ENCODE measurements around the gene SHC2.

Gene SHC2

GRCh38 chr19:406971-407510, 53.8 kb downstream of the SHC2 start:
- Histone ChIP-seq H3K27me3 (ENCODE audit: insufficient read depth, low read length) (peaks cover 14% of the 10 kb centered on the region), H3K9ac (ENCODE audit: low read depth, low read length) (no peak overlapping the region), H3K27ac (ENCODE audit: low read depth, low read length) (no peak overlapping the region), H3K4me1 (ENCODE audit: insufficient read depth, low read length) (peaks cover 13% of the 10 kb centered on the region), H3K4me3 (ENCODE audit: low read length) (no peak overlapping the region), H3K9me3 (ENCODE audit: insufficient read depth, low read depth, low read length) (no peaks in the 10 kb centered on the region), H3K36me3 (ENCODE audit: insufficient read depth, low read length) (no peaks in the 10 kb centered on the region)
- 91% methylated on average over 48 of the region's 48 CpGs for WGBS

DNA sequence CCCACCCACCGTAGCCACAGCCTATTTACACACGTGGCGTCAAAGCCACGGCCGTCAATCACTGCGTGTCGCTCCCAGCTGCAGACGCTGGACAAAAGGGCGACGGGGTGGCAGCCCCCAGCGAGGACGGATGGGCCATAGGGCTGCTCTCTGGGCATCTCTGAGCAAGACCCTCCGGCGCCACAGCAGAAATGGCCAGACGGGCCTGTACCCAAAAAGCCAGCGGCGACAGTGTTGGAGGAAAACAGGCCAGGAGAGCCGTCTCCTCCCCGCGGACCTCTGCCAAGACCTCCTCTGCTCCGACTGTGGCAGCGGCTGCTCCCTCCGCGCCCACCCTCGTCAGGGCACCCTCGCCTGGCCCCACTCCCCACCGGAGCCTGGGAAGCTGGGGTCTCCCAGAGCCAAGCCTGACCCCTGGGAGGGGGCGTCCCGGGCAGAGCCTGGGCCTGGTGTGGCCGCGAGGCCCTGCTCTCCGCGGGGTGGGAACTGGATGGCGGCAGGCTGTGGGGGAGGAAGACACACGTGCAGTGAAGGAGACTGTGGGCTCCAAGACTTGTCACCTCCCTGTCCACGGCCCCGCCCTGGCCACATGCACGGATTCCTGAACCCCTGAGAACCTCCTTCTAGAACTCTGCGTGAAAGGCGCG, 54.6 kb downstream of the SHC2 start:
- no peak overlapping the region for H3K9ac ChIP-seq (ENCODE audit: low read depth, low read length)
- WGBS: 92% methylated on average over 41 of the region's 41 CpGs

DNA sequence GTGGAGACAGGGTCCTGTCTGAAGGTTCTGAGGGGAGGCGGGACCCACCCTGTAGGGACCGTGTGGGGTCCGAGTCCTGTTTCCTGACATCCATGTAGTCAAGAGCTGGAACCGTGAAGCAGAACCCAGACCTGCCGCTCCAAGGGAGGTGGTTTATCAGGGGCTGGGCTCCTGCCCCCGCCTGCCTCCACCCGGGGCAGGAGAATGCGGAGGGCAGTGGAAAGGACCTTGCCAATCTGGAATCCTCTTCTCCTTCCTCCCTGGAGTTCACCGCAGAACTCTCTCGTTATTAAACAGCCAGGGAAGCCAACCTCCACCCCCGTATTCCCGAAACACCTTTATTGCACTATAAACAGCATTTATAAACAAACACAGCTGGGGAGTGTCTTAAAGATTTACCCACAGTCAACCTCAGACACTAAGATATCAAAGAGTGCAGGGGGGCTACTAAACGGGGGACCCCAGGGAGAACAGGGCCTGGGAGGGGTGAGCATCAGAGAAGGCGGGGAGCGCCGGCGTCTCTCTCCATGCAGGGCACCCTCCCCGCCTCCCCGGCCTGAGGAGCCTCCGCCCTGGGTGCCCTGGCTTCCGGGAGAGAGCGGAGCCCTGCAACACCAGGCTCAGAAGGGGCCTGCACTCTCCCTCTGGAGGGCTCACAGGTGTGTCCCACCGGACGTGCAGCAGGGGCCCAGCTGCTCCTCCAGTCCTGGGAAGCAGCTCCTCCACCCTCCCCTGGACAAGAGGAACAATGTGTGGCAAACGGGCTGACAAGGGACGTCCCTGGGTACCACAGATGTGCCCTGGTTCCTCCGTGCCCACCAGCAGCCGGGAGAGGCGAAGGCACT, 55.5 kb downstream of the SHC2 start:
- Histone ChIP-seq H3K4me1 (ENCODE audit: insufficient read depth, low read length) (peaks cover 7% of the 10 kb centered on the region), H3K27ac (ENCODE audit: low read depth, low read length) (no peak overlapping the region), H3K27me3 (ENCODE audit: insufficient read depth, low read length) (peaks cover 13% of the 10 kb centered on the region), H3K9me3 (ENCODE audit: insufficient read depth, low read depth, low read length) (no peaks in the 10 kb centered on the region), H3K4me3 (ENCODE audit: low read length) (no peak overlapping the region), H3K9ac (ENCODE audit: low read depth, low read length) (no peak overlapping the region), H3K36me3 (ENCODE audit: insufficient read depth, low read length) (no peaks in the 10 kb centered on the region)
- WGBS: 83% methylated on average over 29 of the region's 29 CpGs

More for the DNA sequence above, 54.6 kb downstream of the SHC2 start:
- peaks cover 7% of the 10 kb centered on the region for H3K4me1 ChIP-seq (ENCODE audit: insufficient read depth, low read length)
- H3K4me3 ChIP-seq (ENCODE audit: low read length): no peak overlapping the region
- H3K36me3 ChIP-seq (ENCODE audit: insufficient read depth, low read length): no peaks in the 10 kb centered on the region
- peaks cover 14% of the 10 kb centered on the region for H3K27me3 ChIP-seq (ENCODE audit: insufficient read depth, low read length)
- H3K27ac ChIP-seq (ENCODE audit: low read depth, low read length): no peak overlapping the region
- H3K9me3 ChIP-seq (ENCODE audit: insufficient read depth, low read depth, low read length): no peaks in the 10 kb centered on the region

DNA sequence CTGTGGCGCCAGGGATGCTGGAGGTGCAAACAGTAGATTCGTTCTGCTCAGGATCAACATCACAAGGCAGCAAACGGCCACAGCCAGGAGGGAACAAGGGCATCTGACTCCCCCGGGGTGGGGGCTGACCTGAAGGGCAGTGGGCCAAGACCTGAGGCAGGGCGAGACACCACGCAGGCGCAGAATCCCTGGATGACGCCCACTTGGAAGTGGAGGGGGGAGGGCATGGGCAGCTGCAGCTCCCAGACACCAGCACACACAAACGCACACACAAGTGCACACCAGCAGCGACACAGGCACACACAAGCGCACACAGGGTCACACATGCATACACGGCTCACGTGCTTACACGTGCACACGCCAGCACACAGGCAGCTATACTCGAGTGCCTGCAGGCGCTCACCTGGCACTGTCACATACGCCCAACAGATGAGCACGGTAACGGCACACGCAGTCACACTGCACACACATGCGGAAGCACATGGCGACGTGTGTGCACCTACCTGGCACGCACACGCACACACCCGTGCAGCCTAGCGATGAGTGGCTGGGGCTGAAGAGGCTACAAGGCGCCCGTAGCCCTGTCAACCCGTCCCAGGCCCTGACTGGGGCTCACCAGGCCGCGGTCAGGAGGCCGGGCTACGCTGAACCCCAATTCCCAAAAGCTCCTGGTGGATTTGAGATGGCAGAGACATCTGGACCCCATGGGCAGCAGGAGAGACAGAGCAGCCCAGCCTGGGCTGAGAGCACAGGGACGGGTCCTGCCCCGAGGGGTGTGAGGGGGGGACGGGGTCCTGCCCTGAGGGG, 57.4 kb downstream of the SHC2 start:
- Histone ChIP-seq H3K4me3 (ENCODE audit: low read length) (no peak overlapping the region), H3K9ac (ENCODE audit: low read depth, low read length) (no peak overlapping the region), H3K4me1 (ENCODE audit: insufficient read depth, low read length) (no peaks in the 10 kb centered on the region), H3K36me3 (ENCODE audit: insufficient read depth, low read length) (no peaks in the 10 kb centered on the region), H3K27me3 (ENCODE audit: insufficient read depth, low read length) (no peaks in the 10 kb centered on the region), H3K9me3 (ENCODE audit: insufficient read depth, low read depth, low read length) (no peaks in the 10 kb centered on the region), H3K27ac (ENCODE audit: low read depth, low read length) (no peak overlapping the region)
- 91% methylated on average over 35 of the region's 38 CpGs for WGBS

- no peaks in the 10 kb centered on the region for H3K27me3 ChIP-seq (ENCODE audit: insufficient read depth, low read length)
- no peak overlapping the region for H3K27ac ChIP-seq (ENCODE audit: low read depth, low read length)
- H3K9me3 ChIP-seq (ENCODE audit: insufficient read depth, low read depth, low read length): no peaks in the 10 kb centered on the region
- H3K4me1 ChIP-seq (ENCODE audit: insufficient read depth, low read length): no peaks in the 10 kb centered on the region
- 90% methylated on average over 11 of the region's 11 CpGs for WGBS
- H3K4me3 ChIP-seq (ENCODE audit: low read length): no peak overlapping the region
- H3K36me3 ChIP-seq (ENCODE audit: insufficient read depth, low read length): no peaks in the 10 kb centered on the region
- H3K9ac ChIP-seq (ENCODE audit: low read depth, low read length): no peak overlapping the region
These were observed 58.0 kb downstream of the SHC2 start for GRCh38 chr19:402786-403185.

GRCh38 chr19:401866-402511, 58.8 kb downstream of the SHC2 start:
- no peak overlapping the region for H3K9ac ChIP-seq (ENCODE audit: low read depth, low read length)

GRCh38 chr19:400976-401865, 59.6 kb downstream of the SHC2 start:
- no peaks in the 10 kb centered on the region for H3K27me3 ChIP-seq (ENCODE audit: insufficient read depth, low read length)
- no peaks in the 10 kb centered on the region for H3K4me1 ChIP-seq (ENCODE audit: insufficient read depth, low read length)
- H3K9ac ChIP-seq (ENCODE audit: low read depth, low read length): no peak overlapping the region
- no peaks in the 10 kb centered on the region for H3K36me3 ChIP-seq (ENCODE audit: insufficient read depth, low read length)
- no peak overlapping the region for H3K27ac ChIP-seq (ENCODE audit: low read depth, low read length)
- WGBS: 90% methylated on average over 43 of the region's 43 CpGs
- H3K9me3 ChIP-seq (ENCODE audit: insufficient read depth, low read depth, low read length): no peaks in the 10 kb centered on the region
- H3K4me3 ChIP-seq (ENCODE audit: low read length): no peak overlapping the region

More at GRCh38 chr19:401866-402511, 58.8 kb downstream of the SHC2 start:
- H3K27ac ChIP-seq (ENCODE audit: low read depth, low read length): no peak overlapping the region
- no peaks in the 10 kb centered on the region for H3K27me3 ChIP-seq (ENCODE audit: insufficient read depth, low read length)
- no peaks in the 10 kb centered on the region for H3K36me3 ChIP-seq (ENCODE audit: insufficient read depth, low read length)
- no peak overlapping the region for H3K4me3 ChIP-seq (ENCODE audit: low read length)
- 71% methylated on average over 38 of the region's 38 CpGs for WGBS
- H3K9me3 ChIP-seq (ENCODE audit: insufficient read depth, low read depth, low read length): no peaks in the 10 kb centered on the region
- no peaks in the 10 kb centered on the region for H3K4me1 ChIP-seq (ENCODE audit: insufficient read depth, low read length)

DNA sequence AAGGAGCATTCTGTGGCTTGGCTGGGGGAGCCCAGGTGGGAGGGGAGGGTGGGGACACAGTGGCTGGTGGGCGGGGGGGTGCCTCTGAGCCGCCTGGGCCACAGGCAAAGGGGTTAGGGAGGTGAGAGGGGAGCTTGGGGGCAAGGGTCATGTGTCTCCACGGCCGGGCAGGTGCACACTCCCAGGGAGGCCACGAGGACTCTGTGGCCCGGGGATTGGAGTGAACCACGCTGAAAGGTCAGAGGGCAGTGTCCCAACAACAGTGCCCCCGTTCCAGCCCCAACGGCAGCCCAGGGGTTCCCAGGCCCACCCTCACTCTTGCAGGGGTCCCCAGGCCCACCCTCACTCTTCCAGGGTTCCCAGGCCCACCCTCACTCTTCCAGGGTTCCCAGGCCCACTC, 61.5 kb downstream of the SHC2 start:
- Histone ChIP-seq H3K27me3 (ENCODE audit: insufficient read depth, low read length) (no peaks in the 10 kb centered on the region), H3K4me3 (ENCODE audit: low read length) (no peak overlapping the region), H3K27ac (ENCODE audit: low read depth, low read length) (no peak overlapping the region), H3K9me3 (ENCODE audit: insufficient read depth, low read depth, low read length) (peaks cover 4% of the 10 kb centered on the region), H3K36me3 (ENCODE audit: insufficient read depth, low read length) (no peaks in the 10 kb centered on the region), H3K4me1 (ENCODE audit: insufficient read depth, low read length) (no peaks in the 10 kb centered on the region), H3K9ac (ENCODE audit: low read depth, low read length) (no peak overlapping the region)
- 94% methylated on average over 9 of the region's 9 CpGs for WGBS

DNA sequence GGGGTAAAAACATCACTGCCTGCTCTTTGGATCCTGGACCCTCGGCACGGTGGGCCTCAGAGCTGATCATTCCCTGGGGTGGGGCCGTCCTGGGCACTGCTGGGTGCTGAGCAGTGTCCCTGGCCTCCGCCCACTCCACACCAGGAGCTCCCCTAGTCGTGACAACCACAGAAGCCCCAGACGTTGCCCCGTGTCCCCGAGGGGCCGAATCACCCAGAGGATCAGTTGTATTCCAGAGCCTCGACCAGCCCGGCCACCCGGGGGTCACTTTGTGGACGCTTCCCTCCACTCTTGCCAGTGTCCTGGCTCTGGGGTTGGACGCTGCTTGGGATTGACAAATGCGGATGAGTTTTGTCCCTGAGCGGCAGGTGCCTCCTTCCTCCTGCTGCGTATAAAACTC, 62.1 kb downstream of the SHC2 start:
- Histone ChIP-seq H3K27ac (ENCODE audit: low read depth, low read length) (no peak overlapping the region), H3K9ac (ENCODE audit: low read depth, low read length) (no peak overlapping the region), H3K9me3 (ENCODE audit: insufficient read depth, low read depth, low read length) (peaks cover 4% of the 10 kb centered on the region), H3K4me1 (ENCODE audit: insufficient read depth, low read length) (no peaks in the 10 kb centered on the region), H3K4me3 (ENCODE audit: low read length) (no peak overlapping the region), H3K27me3 (ENCODE audit: insufficient read depth, low read length) (no peaks in the 10 kb centered on the region), H3K36me3 (ENCODE audit: insufficient read depth, low read length) (no peaks in the 10 kb centered on the region)
- WGBS: 89% methylated on average over 17 of the region's 17 CpGs
